Activated naive CD4-positive, alpha-beta T cell (primary cell): ENCODE measurements around the gene LRTM2.

Experiments used
- DNase-seq, 4 experiments: peaks; one replicate each; lab custom pipeline; 2025; lab: John Stamatoyannopoulos, UW

Gene LRTM2

DNA sequence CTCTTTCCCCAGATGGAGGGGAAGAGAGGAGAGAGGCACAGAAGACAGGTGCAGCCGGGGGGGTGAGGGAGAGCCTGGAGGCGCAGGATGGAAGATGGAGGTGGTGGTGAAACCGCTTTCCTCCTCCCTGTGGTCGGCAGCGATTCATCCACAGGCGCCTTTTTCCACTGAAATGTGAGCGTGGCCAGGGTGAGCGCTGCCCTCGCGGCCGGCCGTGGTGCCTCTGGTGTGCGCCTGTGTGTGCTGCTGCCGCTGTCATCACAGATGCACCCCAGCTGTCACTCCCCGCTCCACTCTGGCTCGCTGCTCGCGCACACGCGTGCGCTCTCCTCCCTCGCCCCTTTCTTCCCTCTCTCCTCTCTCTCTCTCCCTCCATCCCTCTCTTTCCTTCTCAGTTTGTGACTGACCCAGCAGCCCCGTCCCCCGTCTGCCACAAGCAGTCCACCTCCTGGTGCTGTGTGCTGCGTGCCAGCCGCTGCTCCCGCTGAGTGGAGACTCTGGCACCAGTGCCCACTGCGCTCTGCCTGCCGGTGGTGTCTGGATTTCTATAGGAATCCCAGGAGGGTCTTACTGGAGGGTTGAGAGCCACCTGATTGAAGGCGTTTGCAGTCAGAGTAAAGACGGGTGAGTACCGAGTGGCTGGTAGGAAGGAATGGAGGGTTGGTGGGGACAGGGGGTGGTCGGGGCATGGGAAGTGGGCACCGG, at the start of gene LRTM2:
LRTM2 (plus strand) TSS at position 375 of the 705 bp plus-strand sequence. CDS start 7,584 bp downstream, outside the sequence.
- DNase-seq = no peak

- no peak for DNase-seq
Measured at GRCh38 chr12:1773937-1774655, 46.3 kb upstream of the LRTM2 start.

GRCh38 chr12:1776170-1776921, 44.0 kb upstream of the LRTM2 start:
- no peak for DNase-seq

DNA sequence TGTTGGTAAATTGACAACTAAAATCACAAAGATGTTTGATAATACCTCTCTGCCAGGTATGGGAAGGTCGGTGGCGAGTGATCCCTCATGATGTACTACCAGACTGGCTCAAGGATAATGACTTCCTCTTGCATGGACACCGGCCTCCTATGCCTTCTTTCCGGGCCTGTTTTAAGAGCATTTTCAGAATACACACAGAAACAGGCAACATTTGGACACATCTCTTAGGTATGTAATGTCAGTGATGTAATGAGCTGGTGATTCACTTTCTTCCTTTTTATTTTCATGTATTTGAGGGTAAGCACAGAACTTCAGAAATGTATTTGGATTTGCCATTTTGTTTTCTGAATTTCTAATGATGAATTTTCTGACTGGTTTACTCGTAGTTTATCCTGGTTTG, 42.6 kb upstream of the LRTM2 start:
- no peak for DNase-seq

- DNase-seq = no peak
Measured at GRCh38 chr12:1778911-1779310, 41.5 kb upstream of the LRTM2 start.

- DNase-seq = no peak
Measured at GRCh38 chr12:1779783-1780182, 40.6 kb upstream of the LRTM2 start.

- no peak for DNase-seq
Measured at GRCh38 chr12:1781772-1782171, 38.6 kb upstream of the LRTM2 start.

GRCh38 chr12:1782215-1782614, 38.1 kb upstream of the LRTM2 start:
- no peak for DNase-seq

DNA sequence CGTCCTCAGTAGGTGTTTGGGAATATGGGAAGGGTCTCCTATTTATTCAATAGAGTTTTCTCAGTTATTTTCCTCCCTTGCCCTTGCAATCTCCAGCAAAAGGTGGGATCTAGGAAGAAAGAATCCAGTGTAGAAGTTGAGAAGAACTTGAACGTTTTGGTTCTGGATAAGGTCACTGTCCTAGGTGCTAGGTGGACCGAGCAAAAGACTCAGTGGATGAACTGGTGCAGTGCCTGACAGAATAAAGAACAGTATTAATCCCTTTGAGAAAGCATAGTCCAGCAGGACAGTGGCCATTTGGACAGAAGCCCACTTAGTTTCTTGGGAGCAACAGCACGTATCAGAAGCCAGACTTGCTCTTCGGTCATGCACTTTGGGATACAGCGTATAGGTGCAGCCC, 32.7 kb upstream of the LRTM2 start:
- DNase-seq = no peak

DNA sequence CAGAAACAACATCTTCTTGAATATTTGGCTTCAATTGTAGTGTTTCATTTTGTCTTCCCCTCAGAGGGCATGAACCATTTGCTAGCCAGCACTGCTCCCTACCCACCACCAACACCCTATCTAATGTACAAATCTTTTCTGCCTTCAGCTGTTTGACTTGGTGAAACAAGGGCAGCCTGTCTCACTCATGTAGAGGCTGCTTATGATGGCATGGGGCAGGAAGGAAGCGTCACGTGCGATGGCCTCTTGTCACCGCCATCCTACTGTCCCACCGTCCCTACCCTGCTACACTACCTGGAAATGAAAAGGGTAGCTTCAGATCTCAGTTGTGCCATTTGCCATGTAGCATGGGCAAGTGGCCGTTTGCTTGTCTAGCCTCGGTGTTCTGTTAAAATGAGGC, 29.9 kb upstream of the LRTM2 start:
- DNase-seq = no peak

DNA sequence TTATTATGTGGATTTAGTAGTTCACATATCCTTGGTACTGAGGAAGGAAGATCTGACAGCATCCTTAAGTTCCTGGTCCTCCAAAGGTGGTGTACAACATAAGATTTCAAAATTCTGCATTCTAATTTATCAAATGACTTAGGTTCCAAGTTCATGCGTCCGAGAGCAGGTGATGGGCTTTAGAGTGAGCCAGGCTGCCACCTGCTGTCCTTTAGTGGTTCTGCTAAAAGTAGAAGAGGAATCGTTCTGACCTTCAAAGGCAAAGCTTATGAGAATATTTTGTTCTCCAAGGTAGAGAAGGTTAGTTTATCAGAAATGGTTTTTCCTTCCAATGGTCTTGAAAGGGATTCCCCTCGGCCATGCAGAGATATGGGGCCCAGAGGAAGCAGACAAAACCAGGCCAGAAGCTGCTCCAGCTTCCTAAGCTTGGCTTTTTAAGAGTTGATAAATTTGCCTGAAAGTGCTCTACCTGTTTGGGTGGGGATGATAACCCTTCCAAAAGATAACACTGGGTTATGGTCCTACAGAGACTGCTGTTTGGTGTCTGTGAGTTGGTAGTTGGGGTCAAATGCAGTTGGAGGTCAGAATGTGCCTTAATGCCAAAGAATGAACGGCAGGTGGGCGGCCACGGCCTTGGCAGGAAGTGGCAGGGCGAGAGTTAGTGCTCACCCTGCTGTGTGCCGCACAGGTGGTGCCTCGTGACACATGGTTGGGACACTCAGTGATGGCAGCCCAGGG, 29.1 kb upstream of the LRTM2 start:
- DNase-seq = peak in 2 of 4 experiments; percentile 36 to 56

GRCh38 chr12:1792406-1792805, 28.0 kb upstream of the LRTM2 start:
- no peak for DNase-seq

- DNase-seq = no peak
Measured at GRCh38 chr12:1793426-1794210, 26.7 kb upstream of the LRTM2 start.

DNA sequence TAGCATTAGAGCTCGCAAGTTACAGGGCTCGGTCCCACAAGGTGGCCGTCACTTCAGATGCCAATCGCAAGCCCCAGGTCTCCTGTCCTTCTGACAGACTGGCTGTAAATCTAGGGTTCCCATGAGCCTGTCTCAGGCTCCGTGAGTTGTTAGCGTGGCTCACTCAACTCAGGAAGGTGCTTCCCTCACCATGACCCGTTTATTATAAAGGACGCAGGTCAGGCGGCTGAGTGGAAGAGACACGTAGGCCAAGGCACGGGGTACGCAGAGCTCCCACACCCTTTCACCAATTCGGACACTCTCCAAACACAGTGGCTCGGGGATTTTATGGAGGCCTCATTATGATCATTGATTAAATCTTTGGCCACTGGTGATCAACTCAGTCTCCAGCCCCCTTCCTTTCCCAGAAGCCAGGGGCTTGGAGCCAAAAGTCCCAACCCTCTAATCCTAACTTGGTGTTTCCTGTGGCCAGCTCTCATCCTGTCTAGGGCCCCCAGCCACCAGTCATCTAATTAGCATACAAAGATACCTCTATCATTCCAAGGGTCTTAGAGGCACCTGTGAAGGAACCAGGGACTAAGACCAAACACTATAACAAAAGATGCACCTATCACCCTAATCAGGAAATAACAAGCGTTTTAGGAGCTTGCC, 25.8 kb upstream of the LRTM2 start:
- DNase-seq = no peak

DNA sequence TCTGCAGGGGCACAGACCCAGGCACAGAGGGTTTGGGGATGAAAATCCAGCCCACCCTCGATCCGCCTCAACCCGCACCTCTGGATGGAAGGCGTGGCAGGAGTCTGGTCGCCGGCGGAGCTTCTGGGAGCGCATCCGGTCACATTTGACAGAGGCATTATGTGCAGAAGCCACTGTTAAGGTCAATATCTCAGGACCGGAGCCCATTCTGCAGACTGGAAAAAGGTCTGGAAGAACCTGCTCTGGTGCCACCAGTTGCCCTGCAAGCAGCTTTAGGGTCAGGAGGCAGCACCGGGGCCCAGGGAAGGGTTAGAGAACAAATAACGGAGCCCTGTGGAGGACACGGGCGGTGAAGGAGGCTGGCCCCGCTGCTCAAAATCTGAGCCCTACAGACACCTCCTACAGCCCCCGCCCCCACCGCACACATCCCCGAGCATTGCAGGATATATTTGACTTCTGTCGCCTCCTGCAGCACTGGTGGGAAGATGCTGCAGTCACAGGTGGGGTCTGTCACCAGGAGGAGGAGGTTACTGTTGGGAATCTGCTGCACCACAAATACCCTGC, 25.1 kb upstream of the LRTM2 start:
- DNase-seq = no peak

DNA sequence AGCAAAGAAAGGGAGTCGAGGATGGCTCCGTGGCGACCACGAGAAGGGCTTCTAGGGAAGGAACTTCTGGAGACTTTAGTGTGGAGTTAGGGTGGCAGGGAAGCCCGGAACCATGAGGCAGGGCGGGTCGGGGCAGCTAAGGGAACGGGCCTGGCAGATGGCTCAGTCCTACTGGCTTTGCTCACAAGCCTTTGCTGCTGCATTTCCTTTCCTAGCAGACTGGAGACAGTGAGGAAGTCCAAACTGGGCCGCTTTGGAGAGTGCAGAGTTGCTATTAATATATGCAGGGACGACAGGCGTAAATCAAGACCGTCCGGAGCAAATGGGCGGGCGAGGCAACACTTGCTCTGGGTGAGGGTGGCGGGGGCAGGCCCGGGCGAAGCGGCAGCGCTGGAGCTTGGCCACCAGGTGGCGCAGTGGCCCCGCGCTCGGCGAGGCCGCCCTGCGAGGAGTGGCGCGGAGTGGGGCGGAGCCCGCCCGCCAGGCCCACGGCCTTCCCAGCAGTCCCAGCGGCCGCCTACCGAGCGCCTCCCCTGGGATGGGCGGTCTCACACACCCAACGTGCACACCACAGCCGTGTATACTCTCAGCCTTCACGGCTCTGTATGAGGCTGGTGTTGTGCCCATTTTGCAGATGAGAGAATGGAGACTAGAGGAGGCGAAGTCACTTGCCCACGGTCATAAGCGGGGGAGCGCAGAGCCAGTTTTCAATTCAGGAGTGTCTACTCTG, 24.4 kb upstream of the LRTM2 start:
- DNase-seq = peak; percentile 78 to 93 (median 88)

GRCh38 chr12:1796515-1797010, 23.8 kb upstream of the LRTM2 start:
- peak in 1 of 4 experiments; percentile 46 for DNase-seq

DNA sequence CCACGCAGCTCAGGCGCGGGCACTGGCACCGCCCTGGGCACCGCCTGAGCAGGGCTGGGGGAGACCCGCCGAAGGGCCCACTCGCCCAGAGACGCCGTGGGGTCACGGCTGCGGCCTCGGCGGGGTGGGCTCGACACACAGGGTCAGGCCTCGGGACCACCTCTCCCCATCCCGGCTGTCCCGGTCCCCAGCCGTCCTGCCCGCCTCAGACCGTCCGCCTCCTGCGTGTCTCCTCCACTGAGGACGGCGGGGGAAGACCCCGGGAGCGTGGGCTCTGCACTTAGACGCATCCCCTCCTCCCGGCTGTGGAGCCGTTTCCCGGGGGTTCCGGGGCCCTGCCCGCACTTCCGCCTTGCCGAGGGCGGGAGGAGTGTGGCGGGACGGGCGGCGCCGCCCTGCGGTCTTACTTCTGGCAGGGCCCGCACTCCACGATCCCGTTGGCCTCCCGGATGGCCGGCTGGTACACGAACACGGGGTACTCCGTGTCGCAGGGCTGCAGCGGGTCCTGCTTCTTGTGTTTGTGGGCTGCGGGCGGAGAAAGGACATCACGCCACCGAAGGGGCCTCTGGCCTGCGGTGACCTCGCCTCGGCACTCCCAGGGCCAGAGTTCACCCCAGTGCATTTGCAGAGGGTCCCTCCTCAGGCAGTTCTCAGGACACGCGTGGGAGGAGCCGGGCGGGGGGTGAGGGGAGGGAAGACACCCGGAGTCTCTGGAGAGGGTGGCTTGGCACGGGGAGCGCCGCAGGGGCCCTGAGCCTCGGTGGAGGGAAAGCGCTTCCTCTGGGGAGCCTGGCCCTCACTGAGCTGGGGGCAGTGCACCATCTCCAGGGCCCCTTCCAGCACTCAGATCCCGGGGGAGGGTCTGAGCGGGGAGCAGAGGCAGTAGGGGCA, 23.1 kb upstream of the LRTM2 start:
- peak in 2 of 4 experiments; percentile 33 to 44 for DNase-seq
